CD14-positive monocyte (primary cell): ENCODE measurements around the gene CPEB4. TPM values are rescaled to one million over a fixed set of nuclear protein-coding genes. Genes with fewer than 3 reads are reported as not detected.

Source experiments
- DNase-seq, 3 donors: peaks; one replicate each; pipeline ENCODE4 v3.0.0-alpha.2; 2011 to 2022
- H2AFZ ChIP-seq: 2 replicates; pipeline ENCODE4 v1.6.0; 2012; ENCODE audit warnings: mild to moderate bottlenecking, low read depth, low read length, inconsistent platforms; ENCODE audit not compliant: insufficient read depth, poor library complexity, severe bottlenecking
- H3K27ac ChIP-seq, 2 donors: 1 replicate in 1 of 2; 2 replicates in 1 of 2; pipeline ENCODE4 v1.5.1; 2012 to 2013; ENCODE audit warnings: low read length in 2 of 2, control low read depth in 1 of 2, inconsistent platforms in 1 of 2, low read depth in 1 of 2, mild to moderate bottlenecking in 1 of 2
- H3K27me3 ChIP-seq, 2 donors: one replicate each; pipeline versions ENCODE4 v1.6.0 to v1.6.1; 2011 to 2013; ENCODE audit warnings: low read length in 2 of 2; ENCODE audit not compliant: control insufficient read depth in 2 of 2, insufficient read depth in 2 of 2
- H3K36me3 ChIP-seq, 2 donors: replicated peaks in 1 of 2; 1 replicate in 1 of 2; 2 replicates in 1 of 2; pipeline versions ENCODE4 v1.5.1 to v1.6.1; 2012 to 2013; ENCODE audit warnings: low read length in 2 of 2, control low read depth in 1 of 2, inconsistent platforms in 1 of 2, mild to moderate bottlenecking in 1 of 2; ENCODE audit not compliant: insufficient read depth in 2 of 2, control insufficient read depth in 1 of 2
- H3K4me1 ChIP-seq, 2 donors: 1 replicate in 1 of 2; 2 replicates in 1 of 2; pipeline versions ENCODE4 v1.5.1 to v1.6.1; 2012 to 2013; ENCODE audit warnings: low read length in 2 of 2, control low read depth in 1 of 2, inconsistent platforms in 1 of 2, mild to moderate bottlenecking in 1 of 2, moderate library complexity in 1 of 2; ENCODE audit not compliant: insufficient read depth in 2 of 2, control insufficient read depth in 1 of 2
- H3K4me2 ChIP-seq: replicated peaks from 2 replicates; pipeline ENCODE3; 2012; ENCODE audit warnings: low read length, moderate library complexity, mild to moderate bottlenecking; ENCODE audit not compliant: poor library complexity, severe bottlenecking; ENCODE audit errors: extremely low read depth
- H3K4me3 ChIP-seq, 3 experiments: fragments of 200-600 bp in 1 of 3; sonication (generic) in 1 of 3; replicated peaks in 1 of 3; 1 replicate in 2 of 3; 2 replicates in 1 of 3; pipeline ENCODE4 v1.5.1; 2011 to 2013; ENCODE audit warnings: low read length in 3 of 3, mild to moderate bottlenecking in 3 of 3, control low read depth in 2 of 3, low read depth in 2 of 3, inconsistent platforms in 1 of 3, moderate library complexity in 1 of 3
- H3K79me2 ChIP-seq: 2 replicates; pipeline ENCODE4 v1.6.0; 2012; ENCODE audit warnings: mild to moderate bottlenecking, control low read depth, inconsistent platforms, low read length, moderate library complexity; ENCODE audit not compliant: insufficient read depth
- H3K9ac ChIP-seq: 2 replicates; pipeline ENCODE4 v1.6.0; 2017; ENCODE audit warnings: low read length, mild to moderate bottlenecking; ENCODE audit not compliant: insufficient read depth, poor library complexity, severe bottlenecking
- H3K9me3 ChIP-seq, 2 donors: replicated peaks in 1 of 2; 1 replicate in 1 of 2; 2 replicates in 1 of 2; pipeline versions ENCODE4 v1.5.1 to v1.6.1; 2012 to 2013; ENCODE audit warnings: low read length in 2 of 2, control low read depth in 1 of 2; ENCODE audit not compliant: control insufficient read depth in 1 of 2, insufficient read depth in 1 of 2
- H4K20me1 ChIP-seq: 2 replicates; pipeline ENCODE4 v1.6.0; 2012; ENCODE audit warnings: mild to moderate bottlenecking, low read length, control low read depth, moderate library complexity; ENCODE audit not compliant: insufficient read depth
- H3K27ac Mint-ChIP-seq, 7 donors: one replicate each; pipeline ENCODE4 v1.8.0; 2020; ENCODE audit warnings: mild to moderate bottlenecking in 7 of 7, mixed read lengths in 7 of 7, moderate library complexity in 6 of 7, inconsistent platforms in 2 of 7
- H3K27me3 Mint-ChIP-seq, 3 donors: one replicate each; pipeline ENCODE4 v1.8.0; 2021 to 2022; ENCODE audit warnings: low read depth in 3 of 3, mild to moderate bottlenecking in 3 of 3, mixed read lengths in 3 of 3, moderate library complexity in 3 of 3, inconsistent platforms in 1 of 3
- H3K36me3 Mint-ChIP-seq, 2 donors: one replicate each; pipeline ENCODE4 v1.8.0; 2020; ENCODE audit warnings: mixed read lengths in 2 of 2, inconsistent platforms in 1 of 2, mild to moderate bottlenecking in 1 of 2
- H3K4me1 Mint-ChIP-seq: one replicate; pipeline ENCODE4 v1.8.0; 2020; ENCODE audit warnings: mild to moderate bottlenecking, mixed read lengths
- H3K4me3 Mint-ChIP-seq, 2 donors: one replicate each; pipeline ENCODE4 v1.8.0; 2020; ENCODE audit warnings: mild to moderate bottlenecking in 2 of 2, mixed read lengths in 2 of 2, moderate library complexity in 1 of 2
- H3K9me3 Mint-ChIP-seq, 7 donors: one replicate each; pipeline ENCODE4 v1.8.0; 2020 to 2022; ENCODE audit warnings: mixed read lengths in 7 of 7, mild to moderate bottlenecking in 6 of 7, moderate library complexity in 6 of 7, inconsistent platforms in 2 of 7
- WGBS: methylation state at CpG from one replicate; pipeline ENCODE4 v1.1.5; 2013; ENCODE audit warnings: missing lambda C conversion rate; ENCODE audit not compliant: insufficient coverage; 5-methylcytosine and 5-hydroxymethylcytosine counted together
- intact Hi-C, 2 donors: fragments of 100-400 bp; cut with micrococcal nuclease; formaldehyde crosslinking; loops; one replicate each; pipeline versions ENCODE4 v1.15.0 to v1.15.1; 2023
- polyA plus RNA-seq, 3 donors: library from polyadenylated mRNA; depleted of rRNA in 1 of 3; unstranded in 2 of 3; stranded (reverse) in 1 of 3; fragments of 300-500 nt in 2 of 3; fragments of >200 nt in 1 of 3; fragmentation: Illumina TruSeq in 2 of 3; gene quantifications; 1 replicate in 2 of 3; 2 replicates in 1 of 3; pipeline ENCODE4 v1.2.3, GENCODE V29; 2012 to 2021
- TF ChIP-seq, protein P1 (sequence below): fragments of 200-600 bp; IDR thresholded peaks from one replicate; pipeline ENCODE4 v1.8.0; 2022; ENCODE audit warnings: antibody characterized with exemption, mild to moderate bottlenecking

Gene CPEB4
- polyA plus RNA-seq, 3 donors, result 10.7 to 27.3 (median 13.9) TPM

- H3K27ac Mint-ChIP-seq, result peak overlapping the region; percentile 50 to 83 (median 73)
- Histone ChIP-seq H3K4me2 (peak overlapping the region; percentile 50), H3K4me3 (peak overlapping the region in 1 of 3 experiments; percentile 18), H2AFZ (no peak overlapping the region), H3K27me3 (no peaks in the 10 kb centered on the region), H3K36me3 (peaks cover 22 to 46% of the 10 kb centered on the region in 2 donors), H3K79me2 (peaks cover 98% of the 10 kb centered on the region), H3K27ac (peak overlapping the region in 1 of 2 donors; percentile 60), H3K4me1 (peaks cover 36 to 42% of the 10 kb centered on the region in 2 donors), H3K9ac (no peak overlapping the region), H4K20me1 (peaks cover 91% of the 10 kb centered on the region), H3K9me3 (no peaks in the 10 kb centered on the region)
- peak overlapping the region; percentile 9 to 47 for H3K4me3 Mint-ChIP-seq
- TF ChIP-seq, protein P1, sequence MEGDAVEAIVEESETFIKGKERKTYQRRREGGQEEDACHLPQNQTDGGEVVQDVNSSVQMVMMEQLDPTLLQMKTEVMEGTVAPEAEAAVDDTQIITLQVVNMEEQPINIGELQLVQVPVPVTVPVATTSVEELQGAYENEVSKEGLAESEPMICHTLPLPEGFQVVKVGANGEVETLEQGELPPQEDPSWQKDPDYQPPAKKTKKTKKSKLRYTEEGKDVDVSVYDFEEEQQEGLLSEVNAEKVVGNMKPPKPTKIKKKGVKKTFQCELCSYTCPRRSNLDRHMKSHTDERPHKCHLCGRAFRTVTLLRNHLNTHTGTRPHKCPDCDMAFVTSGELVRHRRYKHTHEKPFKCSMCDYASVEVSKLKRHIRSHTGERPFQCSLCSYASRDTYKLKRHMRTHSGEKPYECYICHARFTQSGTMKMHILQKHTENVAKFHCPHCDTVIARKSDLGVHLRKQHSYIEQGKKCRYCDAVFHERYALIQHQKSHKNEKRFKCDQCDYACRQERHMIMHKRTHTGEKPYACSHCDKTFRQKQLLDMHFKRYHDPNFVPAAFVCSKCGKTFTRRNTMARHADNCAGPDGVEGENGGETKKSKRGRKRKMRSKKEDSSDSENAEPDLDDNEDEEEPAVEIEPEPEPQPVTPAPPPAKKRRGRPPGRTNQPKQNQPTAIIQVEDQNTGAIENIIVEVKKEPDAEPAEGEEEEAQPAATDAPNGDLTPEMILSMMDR, result no peak
- peaks cover 47% of the 10 kb centered on the region for H3K4me1 Mint-ChIP-seq
- WGBS, result 50% methylated on average over 1 of the region's 3 CpGs
- H3K36me3 Mint-ChIP-seq, result peaks cover 25 to 50% of the 10 kb centered on the region in 2 donors
- no peaks in the 10 kb centered on the region for H3K27me3 Mint-ChIP-seq
- DNase-seq, result peak in 2 of 3 donors; percentile 29 to 43
- H3K9me3 Mint-ChIP-seq, result no peaks in the 10 kb centered on the region
- intact Hi-C loops, result no loop called here
Observed at GRCh38 chr5:173907686-173908371, 19.7 kb downstream of the CPEB4 start.

DNA sequence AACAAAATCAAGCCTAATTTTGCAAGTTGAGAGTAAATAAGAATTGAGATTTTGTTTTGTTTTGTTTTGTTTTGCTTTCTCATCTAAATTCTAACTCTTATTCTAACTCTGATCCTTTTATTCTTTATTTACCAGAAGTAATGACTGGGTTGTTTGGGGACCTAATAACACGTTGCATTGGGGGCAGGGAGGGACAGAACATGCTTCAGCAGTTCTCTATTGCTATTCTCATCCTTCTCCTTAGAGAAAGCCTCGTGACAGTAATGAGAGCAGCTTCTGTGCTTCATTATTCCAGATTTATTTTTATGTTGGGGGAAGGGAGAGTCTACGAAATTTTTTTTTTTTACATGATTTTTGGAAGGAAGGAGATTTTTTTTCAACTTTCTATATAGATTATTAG is 21.1 kb downstream of the CPEB4 start:
- Histone ChIP-seq H3K27ac (no peak overlapping the region), H3K4me1 (peaks cover 39 to 54% of the 10 kb centered on the region in 2 donors), H3K9ac (no peak overlapping the region), H4K20me1 (peaks cover 89% of the 10 kb centered on the region), H3K4me3 (no peak overlapping the region), H3K4me2 (no peak overlapping the region), H3K36me3 (peaks cover 24 to 53% of the 10 kb centered on the region in 2 donors), H3K79me2 (peaks cover 98% of the 10 kb centered on the region), H2AFZ (no peak overlapping the region), H3K27me3 (no peaks in the 10 kb centered on the region), H3K9me3 (no peaks in the 10 kb centered on the region)
- Mint-ChIP-seq H3K4me3 (no peak overlapping the region), H3K4me1 (peaks cover 51% of the 10 kb centered on the region), H3K9me3 (no peaks in the 10 kb centered on the region), H3K27ac (peak overlapping the region in 3 of 7 donors; percentile 22 to 42 (median 40)), H3K36me3 (peaks cover 28 to 51% of the 10 kb centered on the region in 2 donors), H3K27me3 (no peaks in the 10 kb centered on the region)
- intact Hi-C loops, result no loop called here
- TF ChIP-seq, protein P1, result no peak
- no CpG with 5 or more reads among the region's 3 CpGs for WGBS
- DNase-seq, result no peak
